Thyroid gland (tissue), 4 donors: ENCODE results near the gene TMEM81.

ENCODE experiments used
- POLR2A ChIP-seq, 2 donors: fragments of 450-650 bp; IDR thresholded peaks; one replicate each; pipeline ENCODE4 v1.6.1; 2017; ENCODE audit warnings: antibody characterized with exemption in 2 of 2, mild to moderate bottlenecking in 2 of 2, moderate library complexity in 1 of 2
- TF ChIP-seq, protein P1 (sequence below), 6 experiments: fragments of 200-600 bp in 3 of 6; fragments of 450-650 bp in 3 of 6; sonication (generic) in 3 of 6; IDR thresholded peaks; one replicate each; pipeline ENCODE4 v1.5.1; 2016 to 2019; ENCODE audit warnings: antibody characterized with exemption in 6 of 6, mild to moderate bottlenecking in 2 of 6, inconsistent platforms in 1 of 6, moderate library complexity in 1 of 6

DNA sequence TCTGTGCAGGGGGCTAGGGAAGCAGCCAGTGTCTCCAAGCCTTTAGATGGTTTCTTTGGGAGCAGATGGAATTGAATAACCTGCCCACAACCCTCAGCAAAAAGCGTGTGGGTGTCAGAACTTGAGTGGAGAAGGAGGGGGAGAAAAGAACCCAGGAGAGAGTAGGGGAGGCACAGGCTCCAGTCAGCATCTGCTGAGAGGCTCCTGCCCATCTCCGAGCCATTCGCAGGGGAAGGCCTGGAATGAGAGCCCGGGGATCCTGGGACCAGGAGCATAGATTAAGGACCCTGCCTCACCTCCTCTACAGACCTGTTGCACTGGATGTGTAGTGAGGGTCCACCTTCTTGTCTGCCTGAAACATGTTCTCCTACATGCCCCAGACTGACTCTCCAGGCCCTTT is 16.3 kb downstream of the TMEM81 start:
- no peak for TF ChIP-seq POLR2A (IDR thresholded peaks at IDR 0.05)
- TF ChIP-seq, protein P1, sequence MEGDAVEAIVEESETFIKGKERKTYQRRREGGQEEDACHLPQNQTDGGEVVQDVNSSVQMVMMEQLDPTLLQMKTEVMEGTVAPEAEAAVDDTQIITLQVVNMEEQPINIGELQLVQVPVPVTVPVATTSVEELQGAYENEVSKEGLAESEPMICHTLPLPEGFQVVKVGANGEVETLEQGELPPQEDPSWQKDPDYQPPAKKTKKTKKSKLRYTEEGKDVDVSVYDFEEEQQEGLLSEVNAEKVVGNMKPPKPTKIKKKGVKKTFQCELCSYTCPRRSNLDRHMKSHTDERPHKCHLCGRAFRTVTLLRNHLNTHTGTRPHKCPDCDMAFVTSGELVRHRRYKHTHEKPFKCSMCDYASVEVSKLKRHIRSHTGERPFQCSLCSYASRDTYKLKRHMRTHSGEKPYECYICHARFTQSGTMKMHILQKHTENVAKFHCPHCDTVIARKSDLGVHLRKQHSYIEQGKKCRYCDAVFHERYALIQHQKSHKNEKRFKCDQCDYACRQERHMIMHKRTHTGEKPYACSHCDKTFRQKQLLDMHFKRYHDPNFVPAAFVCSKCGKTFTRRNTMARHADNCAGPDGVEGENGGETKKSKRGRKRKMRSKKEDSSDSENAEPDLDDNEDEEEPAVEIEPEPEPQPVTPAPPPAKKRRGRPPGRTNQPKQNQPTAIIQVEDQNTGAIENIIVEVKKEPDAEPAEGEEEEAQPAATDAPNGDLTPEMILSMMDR (IDR thresholded peaks at IDR 0.05), result no peak
